HG02588 (cell line): ENCODE results near the gene MYO5B.
"Not testable (repeated sequence)": the region's sequence is repeated elsewhere in the genome, so short reads cannot be mapped to it uniquely, and the experiment has no call there.

Experiments used
- ATAC-seq: cut with Tn5 transposase; IDR thresholded peaks from one replicate; pipeline ENCODE4 v1.9.1; 2021; ENCODE audit warnings: mild to moderate bottlenecking, moderate library complexity; ENCODE audit not compliant: unreplicated experiment

MYO5B gene

DNA sequence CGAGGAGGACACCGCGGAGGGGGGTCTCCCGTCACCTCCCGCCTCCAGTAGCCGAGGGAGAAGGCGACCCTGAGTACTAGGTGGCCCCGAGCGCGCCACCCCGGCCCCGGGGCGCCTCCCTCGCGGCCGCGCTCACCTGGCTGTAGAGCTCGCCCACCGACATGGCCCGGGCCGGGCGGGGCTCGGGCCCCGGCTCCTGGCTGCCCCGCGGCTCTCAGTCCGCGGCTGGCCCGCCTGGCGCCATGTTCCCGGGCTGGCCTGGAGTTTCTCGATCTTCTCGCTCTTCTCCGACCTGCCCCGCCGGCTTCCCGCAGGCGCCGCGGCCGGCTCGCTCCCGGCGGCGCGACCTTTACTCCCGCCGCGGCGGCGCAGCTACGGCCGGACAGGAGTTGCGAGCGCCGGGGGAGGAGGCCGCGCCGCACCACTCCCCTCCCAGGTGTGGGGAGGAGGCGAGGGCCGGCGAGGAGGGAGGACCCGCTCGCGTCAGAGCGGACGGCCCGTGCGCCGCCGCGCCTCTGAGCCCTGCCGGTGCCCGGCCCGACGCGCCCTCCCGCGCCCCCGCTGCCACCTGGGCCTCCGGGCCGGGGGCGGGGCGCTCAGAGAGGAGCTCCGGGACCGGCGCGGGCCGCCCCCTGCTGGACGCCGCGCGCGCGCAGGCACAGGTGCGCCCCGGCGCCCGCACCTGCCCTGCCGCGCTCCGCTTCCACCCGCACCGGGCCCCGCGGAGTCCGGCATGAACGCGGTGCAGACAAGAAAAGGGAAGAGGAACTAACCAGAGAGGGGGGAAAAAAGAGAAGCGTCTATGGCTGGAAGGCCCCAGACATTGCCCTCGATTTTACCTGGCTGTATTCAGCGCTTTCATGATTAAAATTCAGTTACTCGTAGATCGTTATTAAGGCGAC lies at the start of gene MYO5B:
TSS of gene MYO5B (minus strand) at position 517 of the 902 bp plus-strand sequence. CDS start at position 163, 354 bp downstream.
- ATAC-seq, result peak; percentile 83

DNA sequence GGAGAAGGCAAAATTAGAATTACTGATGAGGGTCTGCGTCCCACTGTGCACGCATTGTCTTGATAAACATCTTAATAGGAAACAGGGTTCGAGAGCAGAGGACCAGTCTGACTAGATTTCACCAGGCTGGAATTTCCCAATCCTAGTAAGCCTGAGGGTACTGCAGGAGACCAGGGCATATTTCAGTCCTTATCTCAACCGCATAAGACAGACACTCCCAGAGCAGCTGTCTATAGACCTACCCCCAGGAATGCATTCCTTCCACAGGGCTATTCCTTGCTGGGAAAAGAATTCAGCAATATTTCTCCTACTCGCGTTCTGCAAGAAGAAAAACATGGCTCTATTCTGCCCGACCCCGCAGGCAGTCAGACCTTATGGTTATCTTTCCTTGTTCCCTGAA lies 46.8 kb upstream of the MYO5B start:
- not testable (repeated sequence) for ATAC-seq

DNA sequence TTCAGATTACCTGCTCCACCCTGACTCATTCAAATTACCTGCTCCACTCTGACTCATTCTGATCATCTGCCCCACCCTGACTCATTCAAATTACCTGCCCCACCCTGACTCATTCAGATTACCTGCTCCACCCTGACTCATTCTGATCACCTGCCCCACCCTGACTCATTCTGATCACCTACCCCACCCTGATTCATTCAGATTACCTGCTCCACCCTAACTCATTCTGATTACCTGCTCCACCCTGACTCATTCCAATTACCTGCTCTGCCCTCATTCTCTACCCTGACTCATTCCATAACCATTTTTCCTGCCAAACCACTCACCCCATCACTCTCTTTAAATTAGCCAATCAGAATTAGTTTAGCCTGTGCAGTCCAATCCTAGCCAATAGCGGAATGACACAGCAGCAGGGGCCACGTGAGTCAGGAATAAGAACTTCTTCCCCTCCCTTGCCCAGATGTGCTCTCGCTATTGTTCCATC lies 45.2 kb upstream of the MYO5B start:
- ATAC-seq, result no peak

DNA sequence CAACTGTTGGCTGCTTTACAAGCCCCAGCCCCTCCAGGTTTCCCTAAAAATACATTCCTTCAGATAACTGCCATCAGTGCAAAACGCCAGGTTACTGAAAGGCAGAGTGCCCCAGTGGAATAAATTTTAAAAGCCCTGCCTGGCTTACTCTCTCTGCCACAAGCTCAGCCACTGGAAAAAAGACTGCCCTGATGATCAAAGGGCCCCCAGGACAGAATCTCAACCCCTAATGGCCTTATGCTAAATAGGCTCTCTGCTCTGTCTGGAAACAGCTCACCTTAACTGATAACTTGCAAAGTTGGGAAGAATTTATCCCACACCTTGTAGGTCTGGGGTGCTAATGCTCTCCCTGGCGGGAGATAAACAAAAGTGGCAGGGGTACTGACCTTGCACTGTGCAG lies 37.5 kb upstream of the MYO5B start:
- no peak for ATAC-seq

DNA sequence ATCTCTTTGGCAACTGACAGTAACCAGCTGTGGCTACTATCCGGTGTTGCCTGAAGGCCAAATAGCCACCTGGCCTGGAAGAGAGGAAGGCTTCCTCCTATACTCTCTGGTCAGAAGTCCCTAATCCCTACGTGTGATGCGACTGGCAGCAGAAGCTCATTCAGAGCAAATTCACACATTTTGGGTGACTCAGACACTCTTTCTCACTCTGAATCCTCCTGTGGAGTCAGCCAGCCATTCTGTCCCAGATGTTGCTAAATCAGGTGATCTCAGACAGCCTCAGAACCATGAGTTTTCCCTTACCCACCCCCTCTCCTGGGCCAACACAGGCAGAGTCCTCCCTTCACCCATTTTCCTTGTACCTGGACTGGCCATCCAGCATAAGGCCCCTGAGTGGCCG lies 36.7 kb upstream of the MYO5B start:
- no peak for ATAC-seq

DNA sequence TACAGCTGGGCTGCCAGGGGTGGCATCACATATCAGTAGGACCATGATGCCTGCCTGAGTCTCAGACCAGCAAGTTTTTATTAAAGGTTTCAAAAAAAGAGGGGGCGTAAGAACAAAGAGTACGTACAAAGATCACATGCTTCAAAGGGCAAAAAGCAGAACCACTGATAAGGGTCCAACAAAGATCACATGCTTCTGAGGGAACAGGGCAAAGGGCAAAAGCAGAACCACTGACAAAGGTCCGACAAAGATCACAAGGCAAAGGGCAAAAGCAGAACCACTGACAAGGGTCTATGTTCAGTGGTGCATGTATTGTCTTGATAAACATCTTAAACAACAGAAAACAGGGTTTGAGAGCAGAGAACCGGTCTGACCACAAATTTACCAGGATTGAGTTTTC lies 25.3 kb upstream of the MYO5B start:
- ATAC-seq, result not testable (repeated sequence)

DNA sequence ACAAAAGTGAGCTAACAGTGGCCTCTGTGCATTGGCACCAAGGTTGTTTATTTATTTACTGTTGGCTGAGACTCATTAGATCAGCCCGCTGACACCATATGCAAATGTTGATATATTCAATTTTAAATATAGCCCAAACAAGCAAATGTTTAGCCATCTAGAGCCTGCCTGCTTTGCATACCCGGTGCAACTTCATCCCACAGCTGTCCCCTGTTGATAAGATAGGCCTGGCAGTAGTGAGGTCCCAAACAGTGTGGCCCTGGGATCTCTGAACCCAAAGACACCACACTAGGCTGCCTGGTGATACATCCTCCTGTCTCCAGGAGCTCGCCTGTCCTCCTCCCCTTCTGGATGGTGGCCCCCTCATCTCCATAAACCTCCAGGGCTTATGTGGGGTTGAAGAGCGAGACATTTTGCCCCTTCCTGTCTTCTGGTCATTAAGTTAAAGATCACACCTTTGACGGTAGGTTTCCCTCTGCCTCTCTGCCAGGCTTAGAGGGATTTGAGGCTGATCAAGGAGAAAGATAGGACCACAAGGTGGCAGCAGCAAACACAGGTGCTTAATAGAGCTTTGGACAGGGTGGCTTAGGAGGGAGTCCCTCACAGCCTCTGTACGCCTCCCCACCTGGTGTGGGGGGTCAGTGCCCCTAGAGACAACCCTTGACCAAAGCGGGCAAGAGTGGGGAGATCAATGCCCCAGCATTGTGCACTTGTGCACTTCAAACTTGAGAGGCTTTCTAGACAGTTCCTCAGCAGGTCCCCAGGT lies 23.7 kb upstream of the MYO5B start:
- ATAC-seq, result peak; percentile 57

DNA sequence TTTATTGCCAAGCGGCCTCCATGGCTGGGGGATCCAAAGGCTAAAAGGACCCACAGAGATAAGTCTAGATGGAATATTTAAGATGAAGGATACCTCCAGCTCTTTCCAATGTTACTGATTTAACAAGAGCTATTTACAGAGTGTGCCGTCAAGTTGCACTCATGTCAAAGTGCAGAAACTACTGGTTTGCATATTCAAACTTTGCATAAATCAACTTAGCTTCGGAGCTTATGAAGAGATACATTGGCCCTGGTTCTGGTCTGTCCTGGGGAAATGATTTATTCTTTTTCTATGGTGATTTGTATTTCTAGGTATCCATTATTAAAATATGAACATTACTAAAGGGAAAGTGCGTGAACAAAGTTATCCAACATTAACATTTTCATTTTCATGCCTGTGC lies 14.4 kb upstream of the MYO5B start:
- no peak for ATAC-seq

DNA sequence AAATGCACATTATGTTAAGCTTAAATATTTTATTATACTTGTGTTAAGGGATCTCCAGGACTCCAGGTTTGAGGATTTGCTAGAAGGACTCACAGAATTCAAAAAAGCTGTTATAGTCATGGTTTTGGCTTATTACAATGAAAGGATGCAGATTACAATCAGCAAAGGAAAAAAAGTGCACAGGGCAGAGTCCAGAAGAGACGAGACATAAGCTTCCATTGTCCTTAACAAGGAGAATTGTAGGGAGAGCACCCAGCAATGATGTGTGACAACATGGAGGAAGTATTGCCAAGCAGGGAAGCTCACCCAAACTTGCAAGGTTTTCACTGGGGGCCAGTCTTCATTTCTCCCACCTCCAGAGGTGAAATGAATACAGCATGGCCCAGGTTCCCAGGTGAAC lies 12.8 kb upstream of the MYO5B start:
- no peak for ATAC-seq

DNA sequence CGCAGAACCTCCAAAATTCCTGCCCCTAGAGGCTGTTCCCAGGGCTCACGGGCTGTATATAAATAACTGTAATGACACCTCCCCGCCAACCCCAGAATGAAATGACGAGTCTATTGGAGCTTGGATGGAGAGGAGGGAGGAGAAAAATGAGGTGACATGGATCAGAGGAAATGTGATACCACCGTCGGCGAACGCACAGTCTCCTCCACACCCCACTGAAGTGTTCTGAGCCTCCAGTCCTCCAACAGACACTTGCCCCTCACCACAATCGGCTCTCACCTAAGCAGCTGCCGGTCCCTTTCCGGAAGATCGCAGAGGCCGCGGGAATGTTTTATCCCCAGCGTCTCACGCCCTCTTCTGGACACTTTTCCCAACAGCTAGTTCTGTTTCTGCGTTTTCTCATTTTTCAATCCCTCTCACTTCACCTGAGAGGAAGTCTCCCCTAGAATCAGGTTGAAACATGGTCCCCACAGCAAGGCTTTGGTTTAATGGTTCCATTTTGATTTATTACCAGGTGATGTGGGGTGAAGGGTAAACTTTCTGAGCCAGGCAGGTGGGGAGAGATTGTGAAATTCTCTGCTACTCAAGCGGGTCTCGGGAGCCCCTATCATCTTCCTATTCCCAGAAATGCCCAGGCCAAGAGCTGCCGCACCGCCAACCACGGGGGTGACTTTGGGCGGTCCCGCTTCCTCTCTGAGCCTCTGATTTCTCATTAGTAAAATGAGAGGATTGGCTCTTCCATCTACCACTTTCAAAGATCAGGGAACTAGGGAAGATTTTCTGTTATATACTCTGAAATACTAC lies 9.1 kb upstream of the MYO5B start:
- ATAC-seq, result no peak

DNA sequence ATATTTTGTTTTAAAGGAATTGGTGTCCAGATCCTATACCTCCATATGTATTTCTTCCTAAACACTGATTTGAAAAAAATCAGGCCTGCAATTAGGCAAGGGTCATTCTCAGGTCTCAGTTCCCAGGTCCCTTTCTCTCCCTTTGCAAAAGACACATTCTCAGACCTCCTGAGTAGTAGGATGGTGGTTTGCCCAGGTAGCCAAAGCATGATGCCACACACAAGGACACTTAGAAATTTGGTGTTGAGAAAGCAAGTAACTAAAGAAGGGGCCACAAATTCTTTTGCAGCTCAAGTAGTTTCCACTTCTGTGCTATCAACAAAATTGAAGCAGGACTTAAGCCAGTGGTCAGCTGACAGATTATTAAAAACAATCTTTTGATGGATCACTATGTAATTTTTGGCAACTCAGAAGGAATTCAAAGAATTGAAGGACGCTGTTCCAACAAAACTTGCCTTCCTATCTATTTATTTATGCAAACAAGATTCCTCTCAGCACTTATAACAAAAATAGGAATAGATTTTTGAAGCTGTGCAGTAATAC lies 6.6 kb upstream of the MYO5B start:
- ATAC-seq, result no peak

DNA sequence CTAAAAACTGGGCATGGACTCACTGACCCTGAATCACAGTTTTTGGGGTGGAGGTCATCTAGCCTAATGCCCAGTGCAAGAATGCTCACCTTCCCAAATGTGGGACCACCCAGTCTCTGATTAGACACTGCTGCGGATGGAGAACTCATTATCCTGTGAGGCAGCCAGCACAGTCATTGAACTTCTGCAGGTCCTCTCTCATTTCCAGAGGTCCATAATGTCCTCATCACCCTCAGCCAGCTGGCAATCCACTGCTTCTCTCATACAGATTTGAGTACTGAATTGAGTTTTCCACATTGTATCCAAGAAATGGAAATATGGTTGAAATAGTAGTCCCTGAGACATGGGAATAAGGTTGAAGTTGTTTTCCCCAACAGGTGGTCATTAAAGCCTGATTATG lies 5.0 kb upstream of the MYO5B start:
- ATAC-seq, result no peak

DNA sequence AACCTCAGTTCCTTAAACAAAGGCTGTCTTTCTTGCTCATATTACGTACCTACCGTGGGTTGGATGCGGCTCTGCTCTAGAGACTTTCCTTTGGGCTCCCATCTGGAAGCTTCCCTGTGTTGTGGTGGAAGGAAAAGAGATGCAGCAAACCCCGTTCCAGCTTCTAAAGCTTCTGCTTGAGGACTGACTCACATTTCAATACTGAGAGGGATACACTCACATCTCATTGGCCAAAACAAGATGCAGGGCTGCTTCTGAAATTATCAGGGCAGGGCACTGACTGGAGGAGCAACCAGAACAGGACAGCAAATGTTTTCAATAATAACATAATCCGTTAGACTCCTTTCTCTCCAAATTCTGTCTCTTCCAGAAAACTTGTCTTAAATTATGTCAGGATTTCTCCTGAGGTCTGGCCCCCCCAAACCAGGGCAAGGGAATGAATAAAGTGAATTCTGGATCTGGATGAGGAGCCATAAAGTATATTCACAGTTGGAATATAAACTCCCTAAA lies 4.5 kb upstream of the MYO5B start:
- no peak for ATAC-seq

DNA sequence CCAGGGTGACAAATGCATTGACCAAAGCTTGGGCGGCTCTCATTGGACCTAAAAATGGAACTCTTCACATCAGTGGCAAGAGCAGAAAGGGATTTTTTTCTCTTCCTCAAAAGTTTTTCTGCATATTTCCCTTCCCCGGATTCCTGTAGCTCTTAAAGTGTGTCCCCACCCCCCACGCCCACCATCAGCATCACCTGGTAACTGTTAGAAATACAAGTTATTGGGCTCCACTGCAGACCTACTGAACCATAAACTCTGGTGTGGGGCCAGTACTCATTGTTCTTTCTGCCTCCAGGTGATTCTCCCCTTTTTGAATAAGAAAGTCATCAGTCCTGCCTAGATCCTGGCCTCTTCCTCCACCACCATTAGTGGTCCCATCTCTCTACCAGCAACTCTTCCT lies 1.3 kb upstream of the MYO5B start:
- ATAC-seq, result no peak

DNA sequence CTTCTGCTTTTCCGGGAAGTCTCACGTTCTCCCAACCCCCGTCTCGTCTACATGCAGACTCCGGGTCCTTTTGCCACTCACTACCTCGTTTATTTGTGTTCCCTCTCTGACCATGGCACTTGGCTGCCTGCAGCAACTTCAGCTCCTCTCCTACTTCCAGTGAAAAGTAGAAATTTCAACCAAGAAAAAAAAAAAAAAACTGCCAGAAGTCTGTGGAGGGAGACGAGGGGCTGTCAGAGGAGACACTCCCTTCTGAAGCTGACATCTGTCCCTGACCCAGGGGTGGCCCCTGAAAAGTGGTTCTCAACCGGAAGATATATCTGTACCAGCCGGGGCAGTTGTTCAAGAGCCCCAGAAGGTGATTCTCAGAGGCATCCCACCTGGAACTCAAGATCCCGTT lies 742 bp upstream of the MYO5B start:
- no peak for ATAC-seq

DNA sequence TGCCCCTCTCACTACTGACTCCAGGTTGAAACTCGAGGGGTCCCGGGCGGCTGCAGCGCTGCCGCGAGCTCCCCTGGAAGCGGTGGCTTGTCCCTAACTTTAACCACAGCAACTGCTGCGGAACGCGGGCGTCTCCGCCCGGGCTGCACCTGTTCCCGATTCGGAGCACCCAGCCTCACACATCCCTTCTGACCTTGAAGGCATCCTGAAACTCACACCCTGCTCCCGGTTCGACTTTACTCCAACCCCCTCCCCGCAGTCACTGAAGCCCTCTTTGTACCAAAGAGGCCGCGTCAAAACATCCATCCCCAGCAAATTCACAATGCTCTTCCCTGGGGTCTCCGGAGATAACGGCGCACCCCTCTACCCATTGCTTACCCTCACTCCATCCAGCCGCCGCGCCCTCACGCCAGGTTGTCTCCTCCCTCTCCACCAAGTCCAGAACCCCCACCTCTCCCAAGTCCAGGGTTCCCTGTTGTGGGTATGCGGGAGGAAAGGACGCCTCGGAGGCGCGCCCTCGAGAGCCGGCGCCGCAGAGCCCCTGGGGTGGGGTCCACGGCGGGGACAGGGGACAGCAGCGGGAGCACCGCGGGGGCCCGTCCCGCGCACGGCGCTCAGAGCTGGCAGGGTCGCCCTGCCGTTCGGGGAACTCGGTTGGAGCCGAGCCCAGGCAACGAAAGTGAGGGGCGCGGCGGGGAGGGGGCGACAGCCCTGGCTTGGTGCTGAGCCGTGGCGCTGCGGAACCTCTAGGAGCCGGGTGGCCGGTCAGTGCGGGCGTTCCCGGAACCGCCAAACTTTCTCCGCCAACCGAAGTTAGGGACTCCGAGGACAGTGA lies 934 bp downstream of the MYO5B start:
- ATAC-seq, result no peak

DNA sequence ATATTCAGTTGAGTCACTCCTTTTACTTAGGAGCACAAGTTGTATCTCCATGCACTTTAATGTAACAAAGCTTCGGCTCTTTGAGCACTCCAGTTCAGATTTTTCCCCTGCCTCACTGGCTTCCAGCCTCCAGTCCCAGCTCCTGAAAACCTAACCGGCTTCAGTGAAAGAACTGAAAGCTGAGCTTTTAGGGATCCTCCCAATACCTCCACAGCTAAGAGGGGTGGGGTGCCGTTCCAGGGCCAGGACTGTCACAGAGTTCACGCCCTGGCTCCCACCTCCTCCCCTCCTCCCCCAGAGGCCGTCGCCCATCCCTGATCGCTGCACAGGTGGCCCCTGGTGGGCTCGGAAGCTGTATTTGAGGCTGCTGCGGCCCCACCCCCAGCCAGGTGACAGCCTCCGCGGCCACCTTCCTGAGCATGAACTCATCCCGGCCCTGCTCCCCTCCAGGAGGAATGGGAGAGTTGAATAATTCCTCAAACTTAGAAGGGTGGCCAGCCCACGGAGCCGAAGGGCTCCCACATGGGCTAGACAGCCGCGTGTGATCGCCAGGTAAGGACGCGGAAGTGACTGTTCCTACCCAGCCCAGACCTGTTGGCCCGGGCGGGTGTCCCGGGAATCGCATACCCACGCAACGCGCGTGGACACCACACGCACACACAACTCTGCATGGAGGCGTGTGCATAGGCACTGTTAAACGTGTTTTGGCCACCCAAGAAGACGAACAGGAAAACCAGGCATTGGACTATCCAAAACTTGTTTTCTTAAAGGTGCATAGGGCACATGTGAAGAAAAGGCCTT lies 1.8 kb downstream of the MYO5B start:
- no peak for ATAC-seq

DNA sequence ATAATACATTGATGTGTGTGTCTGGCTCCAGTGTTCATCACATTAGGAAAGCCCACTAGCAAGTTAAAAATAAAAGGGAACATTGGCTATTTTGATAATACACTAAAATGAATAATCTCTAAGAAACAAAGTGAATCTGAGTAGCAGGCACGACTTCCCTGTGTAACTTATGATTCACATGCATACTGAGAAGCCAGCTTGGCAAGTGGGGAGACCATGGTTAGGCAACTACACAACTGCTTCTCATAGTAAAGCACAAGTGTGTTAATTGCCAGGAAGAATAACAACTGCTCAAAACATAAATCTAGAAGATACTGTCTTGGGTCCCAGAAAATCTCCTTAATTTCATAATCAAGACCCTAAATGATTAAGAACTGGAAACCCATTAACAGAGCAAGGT lies 4.0 kb downstream of the MYO5B start:
- ATAC-seq, result no peak

DNA sequence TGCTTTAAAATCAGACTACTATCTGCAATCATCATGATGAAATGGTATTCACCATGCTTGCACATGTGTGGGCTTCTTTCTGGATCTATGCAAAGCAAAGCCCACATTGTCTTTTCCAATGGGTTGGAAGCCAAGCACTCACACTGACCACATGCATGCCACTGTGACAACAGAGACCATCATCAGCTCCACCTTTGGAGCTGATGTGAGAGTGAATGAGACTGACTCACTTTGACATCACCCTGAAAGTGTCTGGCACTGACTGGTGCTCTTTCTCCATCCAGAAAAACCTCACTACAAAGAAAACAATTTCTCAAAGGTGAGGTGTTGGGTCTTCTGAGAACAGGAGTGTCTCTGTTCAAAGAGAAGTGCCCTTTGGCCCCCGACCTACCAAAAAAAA lies 4.7 kb downstream of the MYO5B start:
- no peak for ATAC-seq
